PC-9 (cell line): ENCODE results near the gene ALDH4A1. TPM values are rescaled to one million over a fixed set of nuclear protein-coding genes. Genes with fewer than 3 reads are reported as not detected.
"Not testable (repeated sequence)": the region's sequence is repeated elsewhere in the genome, so short reads cannot be mapped to it uniquely, and the experiment has no call there.

Experiments
- BruUV-seq: library from RNA; stranded (reverse); fragments of 400-500 nt; replicated peaks from 2 replicates; lab custom pipeline; 2021; lab: Mats Ljungman, UMichigan
- CTCF ChIA-PET: fragments of 300-600 bp; sonication (Branson Sonifier 250); formaldehyde crosslinking; loops from one replicate; lab custom pipeline; 2022; ENCODE audit warnings: antibody characterized with exemption; lab: Charles Lee
- POLR2A ChIA-PET: fragments of 300-600 bp; sonication (Branson Sonifier 250); formaldehyde crosslinking; loops from one replicate; lab custom pipeline; 2022; ENCODE audit warnings: antibody characterized with exemption; ENCODE audit not compliant: unreplicated experiment; lab: Charles Lee
- DNase-seq, 2 experiments: peaks; one replicate each; pipeline versions ENCODE4 v3.0.0 to v3.0.0-alpha.2; 2015 to 2022; ENCODE audit warnings: mixed read lengths in 1 of 2
- H2AFZ ChIP-seq: fragments of 200-600 bp; sonication (generic); 2 replicates; pipeline ENCODE4 v1.8.1; 2017; ENCODE audit warnings: antibody characterized with exemption
- H3F3A ChIP-seq: fragments of 200-600 bp; sonication (generic); 2 replicates; pipeline ENCODE4 v1.8.1; 2017; ENCODE audit warnings: antibody characterized with exemption, mild to moderate bottlenecking, low read depth; ENCODE audit not compliant: insufficient read depth
- H3K27ac ChIP-seq: fragments of 200-600 bp; sonication (generic); 2 replicates; pipeline ENCODE4 v1.6.1; 2016; ENCODE audit warnings: mixed run types
- H3K27me3 ChIP-seq: fragments of 200-600 bp; sonication (generic); 2 replicates; pipeline ENCODE4 v1.6.1; 2016; ENCODE audit warnings: low read depth, mixed run types; ENCODE audit not compliant: insufficient read depth
- H3K36me3 ChIP-seq: fragments of 200-600 bp; sonication (generic); 2 replicates; pipeline ENCODE4 v1.6.1; 2016; ENCODE audit warnings: low read depth, mixed run types
- H3K4me1 ChIP-seq: fragments of 200-600 bp; sonication (generic); replicated peaks from 2 replicates; pipeline ENCODE4 v1.6.1; 2016; ENCODE audit warnings: mixed run types; ENCODE audit not compliant: insufficient read depth
- H3K4me2 ChIP-seq: fragments of 200-600 bp; sonication (generic); 2 replicates; pipeline ENCODE4 v1.6.1; 2017; ENCODE audit warnings: mixed run types
- H3K4me3 ChIP-seq: fragments of 200-600 bp; sonication (generic); 2 replicates; pipeline ENCODE4 v1.6.1; 2016; ENCODE audit warnings: mixed run types
- H3K79me2 ChIP-seq: fragments of 200-600 bp; sonication (generic); 2 replicates; pipeline ENCODE4 v1.6.1; 2017; ENCODE audit warnings: low read depth, mixed run types
- H3K9me2 ChIP-seq: fragments of 200-600 bp; sonication (generic); 2 replicates; pipeline ENCODE4 v1.8.1; 2017; ENCODE audit warnings: mild to moderate bottlenecking; ENCODE audit not compliant: insufficient read depth
- H3K9me3 ChIP-seq: fragments of 200-600 bp; sonication (generic); 2 replicates; pipeline ENCODE4 v1.8.1; 2016; ENCODE audit warnings: low read depth; ENCODE audit not compliant: insufficient read depth
- H4K20me1 ChIP-seq: fragments of 200-600 bp; sonication (generic); 2 replicates; pipeline ENCODE4 v1.8.1; 2017; ENCODE audit not compliant: insufficient read depth
- CTCF ChIP-seq: fragments of 200-600 bp; sonication (generic); conservative IDR thresholded peaks from 2 replicates; pipeline ENCODE4 v1.6.1; 2017; ENCODE audit warnings: mixed run types, antibody characterized with exemption, mild to moderate bottlenecking, moderate library complexity
- EZH2 ChIP-seq: fragments of 200-600 bp; sonication (generic); IDR thresholded peaks from 2 replicates; pipeline ENCODE4 v1.8.0; 2017; ENCODE audit warnings: antibody characterized with exemption, low read depth
- intact Hi-C: fragments of 100-400 bp; cut with micrococcal nuclease; formaldehyde crosslinking; loops from one replicate; pipeline ENCODE4 v1.10.0; 2022; ENCODE audit not compliant: unreplicated experiment
- total RNA-seq: library from RNA; stranded (reverse); gene quantifications from 2 replicates; pipeline ENCODE4 v1.2.3, GENCODE V29; 2021

The ALDH4A1 gene
- total RNA-seq, 1 experiment from 2014 or later = 15.0 TPM

GRCh38 chr1:18840145-18840544 lies 62.2 kb downstream of the ALDH4A1 start:
- CTCF ChIA-PET = no interaction called here
- TF ChIP-seq CTCF = no peak
- TF ChIP-seq EZH2 = no peak

GRCh38 chr1:18836654-18837053 lies 65.7 kb downstream of the ALDH4A1 start:
- no peak for TF ChIP-seq EZH2
- TF ChIP-seq CTCF = no peak
- Histone ChIP-seq H3K4me2 (no peak overlapping the region), H3K4me1 (no peaks in the 10 kb centered on the region), H3K36me3 (no peaks in the 10 kb centered on the region), H3K9me2 (no peaks in the 10 kb centered on the region), H3K27ac (no peak overlapping the region), H3K27me3 (peaks cover 69% of the 10 kb centered on the region), H3K4me3 (no peak overlapping the region), H3K79me2 (no peaks in the 10 kb centered on the region), H2AFZ (no peak overlapping the region), H3F3A (no peaks in the 10 kb centered on the region), H4K20me1 (no peaks in the 10 kb centered on the region), H3K9me3 (no peaks in the 10 kb centered on the region)
- no TSS peak for BruUV-seq
- intact Hi-C loops = no loop called here
- POLR2A ChIA-PET = interaction anchor here (0.7 kb wide), 1 partner anchor 233 kb away, joined by 3 read pairs; no protein-coding TSS in a partner anchor
- no peak for DNase-seq
- CTCF ChIA-PET = no interaction called here

More at GRCh38 chr1:18840145-18840544, 62.2 kb downstream of the ALDH4A1 start:
- no peaks in the 10 kb centered on the region for H3K79me2 ChIP-seq
- intact Hi-C loops = no loop called here
- H3K27me3 ChIP-seq = peaks cover 70% of the 10 kb centered on the region
- no peaks in the 10 kb centered on the region for H3K36me3 ChIP-seq
- POLR2A ChIA-PET = no interaction called here
- no peaks in the 10 kb centered on the region for H4K20me1 ChIP-seq
- H3F3A ChIP-seq = no peaks in the 10 kb centered on the region
- H3K4me1 ChIP-seq = no peaks in the 10 kb centered on the region
- no peak overlapping the region for H3K4me2 ChIP-seq
- BruUV-seq = no TSS peak
- no peak for DNase-seq
- no peak overlapping the region for H3K27ac ChIP-seq
- H2AFZ ChIP-seq = no peak overlapping the region
- no peaks in the 10 kb centered on the region for H3K9me2 ChIP-seq
- no peak overlapping the region for H3K4me3 ChIP-seq
- H3K9me3 ChIP-seq = no peaks in the 10 kb centered on the region

- H2AFZ ChIP-seq, H3K9me3 ChIP-seq, H4K20me1 ChIP-seq, H3K27ac ChIP-seq, H3F3A ChIP-seq, BruUV-seq, POLR2A ChIA-PET, CTCF ChIA-PET, DNase-seq, intact Hi-C loops, H3K9me2 ChIP-seq, H3K4me1 ChIP-seq, H3K36me3 ChIP-seq, H3K79me2 ChIP-seq, H3K4me3 ChIP-seq, H3K4me2 ChIP-seq: not testable (repeated sequence)
- peaks cover 52% of the 10 kb centered on the region for H3K27me3 ChIP-seq
These were observed 70.0 kb downstream of the ALDH4A1 start for GRCh38 chr1:18832319-18832718.

GRCh38 chr1:18831656-18832055 lies 70.7 kb downstream of the ALDH4A1 start:
- no peaks in the 10 kb centered on the region for H3K79me2 ChIP-seq
- no peak for DNase-seq
- ChIA-PET CTCF (no interaction called here), POLR2A (no interaction called here)
- H4K20me1 ChIP-seq = no peaks in the 10 kb centered on the region
- H3K9me2 ChIP-seq = no peaks in the 10 kb centered on the region
- H3K27me3 ChIP-seq = peaks cover 51% of the 10 kb centered on the region
- H3K9me3 ChIP-seq = no peaks in the 10 kb centered on the region
- no peak for TF ChIP-seq CTCF
- no peak for TF ChIP-seq EZH2
- no peak overlapping the region for H3K4me2 ChIP-seq
- H3K27ac ChIP-seq = no peak overlapping the region
- no TSS peak for BruUV-seq
- no peaks in the 10 kb centered on the region for H3F3A ChIP-seq
- no peaks in the 10 kb centered on the region for H3K4me1 ChIP-seq
- H3K36me3 ChIP-seq = no peaks in the 10 kb centered on the region
- H3K4me3 ChIP-seq = no peak overlapping the region
- intact Hi-C loops = no loop called here
- H2AFZ ChIP-seq = no peak overlapping the region
